Right cardiac atrium (tissue), 5 donors: ENCODE data around the gene KNCN. TPM values are rescaled to one million over a fixed set of nuclear protein-coding genes. Genes with fewer than 3 reads are reported as not detected.

Experiments used
- ATAC-seq, 2 donors: fragments of 200-7000 bp; cut with Tn5 transposase; one replicate each; pipeline versions ENCODE4 v1.8.0 to v1.9.1; 2020; ENCODE audit warnings: moderate library complexity in 2 of 2, mild to moderate bottlenecking in 1 of 2
- DNase-seq, 3 donors: peaks; one replicate each; pipeline ENCODE4 v3.0.0-alpha.2; 2020
- H3K27ac ChIP-seq: one replicate; pipeline ENCODE4 v1.5.1; 2013; ENCODE audit warnings: mild to moderate bottlenecking, low read length, control low read depth, moderate library complexity
- H3K27me3 ChIP-seq: one replicate; pipeline ENCODE4 v1.6.1; 2013; ENCODE audit not compliant: control insufficient read depth, insufficient read depth
- H3K4me1 ChIP-seq: one replicate; pipeline ENCODE4 v1.6.1; 2013; ENCODE audit warnings: low read length; ENCODE audit not compliant: control insufficient read depth, insufficient read depth
- H3K4me3 ChIP-seq: one replicate; pipeline ENCODE4 v1.5.1; 2013; ENCODE audit warnings: low read length, control low read depth
- H3K9me3 ChIP-seq: one replicate; pipeline ENCODE4 v1.6.1; 2013; ENCODE audit warnings: low read length; ENCODE audit not compliant: control insufficient read depth
- WGBS: extraction: QIAGEN DNeasy Blood & Tissue Kit; methylation state at CpG from one replicate; pipeline ENCODE4 v1.1.7; 2013; 5-methylcytosine and 5-hydroxymethylcytosine counted together
- intact Hi-C, 4 donors: fragments of 100-400 bp; cut with DNase I; formaldehyde crosslinking; loops; one replicate each; pipeline versions ENCODE4 v1.11.0 to v1.14.0; 2022 to 2023
- long read RNA-seq, 4 donors: library from polyadenylated mRNA; unstranded; transcript quantifications; one replicate each; pipeline ENCODE4 v2.0.0, GENCODE V29; 2020 to 2021
- polyA plus RNA-seq: library from polyadenylated mRNA; stranded (reverse); fragments of 200-250 nt; gene quantifications from one replicate; pipeline ENCODE4 v1.2.3, GENCODE V29; 2013
- total RNA-seq, 4 donors: library from RNA; stranded (reverse); fragmentation: NEBNext Ultra II Directional; extraction: Animal tissue kit (Norgen Biotek cat#: 25700); gene quantifications; one replicate each; pipeline ENCODE4 v1.2.1, GENCODE V29; 2021
- donor health status: healthy with polysubstance abuse.
- donor health status: DM: no; HTN: yes; CAD: no.
- donor health status: DM: no; HTN: no; CAD: no.
- donor health status: DM: no; HTN: yes; CAD: no; lungs with severe emphysema.
- donor health status: DM: yes; HTN: yes; CAD: no.

KNCN gene
- not detected for total RNA-seq
- polyA plus RNA-seq = not detected
- long read RNA-seq, donor 1 = 0 reads
- long read RNA-seq, donor 2 = 0 reads
- long read RNA-seq, donor 3 = 0 reads
- long read RNA-seq, donor 4 = 0 reads

GRCh38 chr1:46551597-46552095 lies at the start of gene KNCN:
TSS of gene KNCN (minus strand) at chr1:46551647. CDS start at chr1:46551215, 432 bp downstream.
- Histone ChIP-seq H3K27ac (no peak within 1 kb of the TSS), H3K4me1 (no peaks in the 10 kb centered on the region), H3K27me3 (no peaks in the 10 kb centered on the region), H3K4me3 (no peak within 1 kb of the TSS), H3K9me3 (no peaks in the 10 kb centered on the region)
- 67% methylated on average over 6 of the region's 6 CpGs for WGBS
- no peak for DNase-seq
- ATAC-seq = no peak
- intact Hi-C loops = loop anchor here in 1 of 4 donors (10.0 kb wide), 1 partner anchor 163 kb away; the partner anchor contains the start of gene EFCAB14

DNA sequence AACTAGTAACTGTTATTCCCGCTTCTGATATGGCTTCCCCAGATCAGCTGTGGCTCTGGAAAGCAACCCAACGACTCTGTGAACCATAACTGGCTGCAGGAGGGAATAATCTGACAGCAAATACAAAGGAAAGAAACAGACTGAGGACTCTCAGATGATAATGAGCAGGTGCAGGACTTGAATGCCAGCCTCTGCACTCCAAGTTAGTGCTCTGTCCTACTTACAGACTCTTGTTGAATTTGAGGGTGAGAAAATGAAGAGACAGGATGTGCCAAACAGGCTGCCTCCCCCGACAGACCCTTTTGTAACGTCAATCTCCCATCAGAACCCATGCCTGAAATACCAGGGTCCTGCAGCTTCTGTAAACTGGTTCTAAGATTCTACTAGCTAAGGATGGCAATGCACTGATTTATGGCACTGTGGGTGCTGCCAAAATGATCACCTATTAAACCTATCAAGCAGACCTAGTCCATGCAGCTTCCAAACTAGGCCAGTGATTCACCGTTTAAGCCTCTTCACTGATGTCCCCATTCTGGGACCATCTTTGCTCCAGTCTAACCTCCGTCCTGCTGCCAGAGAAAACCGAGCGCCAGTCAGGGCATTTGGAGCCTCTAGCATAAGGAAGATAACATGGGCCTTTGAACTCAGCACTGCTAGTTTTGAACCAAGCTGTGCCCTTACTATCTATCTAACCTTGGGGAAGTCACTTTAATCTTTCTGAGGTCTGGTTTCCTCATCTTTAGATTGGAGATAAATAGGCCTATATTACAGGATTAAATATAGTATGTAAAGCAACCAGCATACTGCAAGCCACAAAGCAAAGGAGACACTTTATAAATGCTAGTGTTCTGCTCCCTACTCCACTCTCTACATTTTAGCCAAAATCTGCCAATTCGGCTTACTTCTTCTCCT lies 47.9 kb upstream of the KNCN start:
- Histone ChIP-seq H3K9me3 (no peaks in the 10 kb centered on the region), H3K27ac (no peak overlapping the region), H3K27me3 (no peaks in the 10 kb centered on the region), H3K4me1 (peaks cover 10% of the 10 kb centered on the region), H3K4me3 (no peak overlapping the region)
- intact Hi-C loops = no loop called here
- WGBS = 82% methylated on average over 9 of the region's 9 CpGs
- no peak for DNase-seq
- ATAC-seq = no peak

- WGBS = 87% methylated on average over 3 of the region's 3 CpGs
- ATAC-seq (no peak), DNase-seq (no peak)
- intact Hi-C loops = no loop called here
- H3K27me3 ChIP-seq = no peaks in the 10 kb centered on the region
- no peak overlapping the region for H3K27ac ChIP-seq
- H3K4me1 ChIP-seq = peaks cover 4% of the 10 kb centered on the region
- no peak overlapping the region for H3K4me3 ChIP-seq
- H3K9me3 ChIP-seq = no peaks in the 10 kb centered on the region
Measured at GRCh38 chr1:46596846-46597245, 45.4 kb upstream of the KNCN start.

DNA sequence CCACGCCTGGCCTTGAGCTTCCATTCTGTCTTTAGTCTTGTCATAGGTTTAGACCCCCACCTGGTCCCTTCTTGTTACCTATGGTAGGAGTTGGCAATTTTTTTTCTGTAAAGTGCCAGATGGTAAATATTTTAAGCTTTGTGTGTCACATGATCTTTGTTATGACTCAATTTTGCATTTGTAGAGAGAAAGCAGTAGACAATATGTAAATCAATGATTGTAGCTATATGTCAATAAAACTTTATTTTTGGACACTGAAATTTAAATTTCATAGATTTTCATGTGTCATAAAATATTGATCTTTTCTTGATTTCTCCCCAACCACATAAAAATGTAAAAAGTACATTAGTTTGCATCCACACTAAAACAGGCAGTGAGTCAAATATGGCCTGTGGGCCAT lies 44.6 kb upstream of the KNCN start:
- Histone ChIP-seq H3K27me3 (no peaks in the 10 kb centered on the region), H3K9me3 (no peaks in the 10 kb centered on the region), H3K4me3 (no peak overlapping the region), H3K27ac (no peak overlapping the region), H3K4me1 (peaks cover 4% of the 10 kb centered on the region)
- WGBS = 100% methylated on average over 1 of the region's 1 CpG
- ATAC-seq = no peak
- intact Hi-C loops = no loop called here
- DNase-seq = no peak

GRCh38 chr1:46595127-46595526 lies 43.7 kb upstream of the KNCN start:
- Histone ChIP-seq H3K4me3 (no peak overlapping the region), H3K4me1 (peaks cover 4% of the 10 kb centered on the region), H3K27ac (no peak overlapping the region), H3K27me3 (no peaks in the 10 kb centered on the region), H3K9me3 (no peaks in the 10 kb centered on the region)
- intact Hi-C loops = no loop called here
- ATAC-seq = peak; percentile 76 to 78
- 39% methylated on average over 3 of the region's 3 CpGs for WGBS
- peak; percentile 83 to 93 (median 88) for DNase-seq

DNA sequence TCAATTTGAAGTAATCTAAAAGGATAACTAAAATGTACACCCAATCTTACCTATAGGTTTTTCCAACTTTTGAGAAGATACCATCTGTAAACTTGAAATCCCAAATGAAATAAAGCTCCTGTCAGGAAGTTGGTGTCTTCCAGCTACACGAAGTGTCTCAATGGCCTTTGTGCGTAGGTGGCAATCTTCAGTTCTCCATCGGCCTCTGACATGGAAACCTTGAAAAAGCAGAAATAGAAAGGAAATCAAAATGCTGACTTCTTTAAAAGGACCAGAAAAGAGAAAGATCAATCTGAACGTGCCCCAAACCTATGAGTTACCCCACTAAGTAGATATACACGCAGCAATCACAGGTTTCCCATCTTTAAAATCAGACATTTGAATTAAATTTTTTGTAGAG lies 42.6 kb upstream of the KNCN start:
- no peaks in the 10 kb centered on the region for H3K9me3 ChIP-seq
- WGBS = 87% methylated on average over 5 of the region's 5 CpGs
- ATAC-seq = no peak
- intact Hi-C loops = no loop called here
- H3K4me3 ChIP-seq = no peak overlapping the region
- H3K27ac ChIP-seq = no peak overlapping the region
- H3K27me3 ChIP-seq = no peaks in the 10 kb centered on the region
- DNase-seq = no peak
- peaks cover under 1% of the 10 kb centered on the region for H3K4me1 ChIP-seq

- H3K27ac ChIP-seq = no peak overlapping the region
- ATAC-seq = no peak
- no peaks in the 10 kb centered on the region for H3K27me3 ChIP-seq
- 83% methylated on average over 4 of the region's 4 CpGs for WGBS
- H3K4me1 ChIP-seq = no peaks in the 10 kb centered on the region
- no peak for DNase-seq
- H3K9me3 ChIP-seq = no peaks in the 10 kb centered on the region
- H3K4me3 ChIP-seq = no peak overlapping the region
- intact Hi-C loops = no loop called here
Measured at GRCh38 chr1:46592823-46593222, 41.4 kb upstream of the KNCN start.

- no peak overlapping the region for H3K27ac ChIP-seq
- no peaks in the 10 kb centered on the region for H3K9me3 ChIP-seq
- H3K4me1 ChIP-seq = no peaks in the 10 kb centered on the region
- no peak overlapping the region for H3K4me3 ChIP-seq
- intact Hi-C loops = no loop called here
- no peak for ATAC-seq
- 94% methylated on average over 3 of the region's 3 CpGs for WGBS
- no peak for DNase-seq
- H3K27me3 ChIP-seq = no peaks in the 10 kb centered on the region
Measured at GRCh38 chr1:46589529-46589928, 38.1 kb upstream of the KNCN start.

- WGBS = 78% methylated on average over 7 of the region's 7 CpGs
- no peak overlapping the region for H3K4me3 ChIP-seq
- no peak overlapping the region for H3K27ac ChIP-seq
- peak; percentile 59 to 85 (median 78) for DNase-seq
- H3K9me3 ChIP-seq = no peaks in the 10 kb centered on the region
- intact Hi-C loops = no loop called here
- peak; percentile 50 to 69 for ATAC-seq
- H3K27me3 ChIP-seq = no peaks in the 10 kb centered on the region
- no peaks in the 10 kb centered on the region for H3K4me1 ChIP-seq
Measured at GRCh38 chr1:46587069-46587468, 35.6 kb upstream of the KNCN start.

GRCh38 chr1:46585312-46585938 lies 34.0 kb upstream of the KNCN start:
- Histone ChIP-seq H3K4me3 (no peak overlapping the region), H3K4me1 (no peaks in the 10 kb centered on the region), H3K27me3 (no peaks in the 10 kb centered on the region), H3K9me3 (no peaks in the 10 kb centered on the region), H3K27ac (no peak overlapping the region)
- 74% methylated on average over 12 of the region's 12 CpGs for WGBS
- intact Hi-C loops = no loop called here
- DNase-seq (no peak), ATAC-seq (peak in 1 of 2 donors; percentile 22)

DNA sequence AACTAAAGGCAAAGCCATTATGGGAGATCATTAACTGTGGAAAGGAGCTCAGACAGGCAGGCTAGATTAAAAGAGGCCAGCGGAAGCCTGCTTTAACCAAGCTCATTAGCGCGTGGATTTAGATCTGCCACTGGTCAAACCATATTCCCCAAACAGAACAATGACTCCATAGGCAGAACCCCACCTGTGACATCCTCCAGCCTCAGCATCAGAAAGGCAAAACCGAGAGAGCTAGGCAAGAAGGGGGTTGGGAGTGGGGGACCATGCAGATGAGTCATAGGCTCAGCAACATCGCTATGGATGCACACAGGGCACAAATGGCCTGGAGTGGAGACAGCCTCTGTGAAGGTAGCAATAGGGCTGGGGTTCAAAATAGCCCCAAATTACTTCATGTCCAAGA lies 32.0 kb upstream of the KNCN start:
- intact Hi-C loops = no loop called here

More for the DNA sequence above, 32.0 kb upstream of the KNCN start:
- Histone ChIP-seq H3K27me3 (no peaks in the 10 kb centered on the region), H3K4me3 (no peak overlapping the region), H3K9me3 (no peaks in the 10 kb centered on the region), H3K27ac (no peak overlapping the region), H3K4me1 (no peaks in the 10 kb centered on the region)
- no peak for ATAC-seq
- WGBS = 90% methylated on average over 5 of the region's 5 CpGs
- DNase-seq = no peak
